Measurements from ENCODE around the gene GTF2A1L. TPM values are rescaled to one million over a fixed set of nuclear protein-coding genes. Genes with fewer than 3 reads are reported as not detected.

The GTF2A1L gene
- total RNA-seq, 2 donors from 2014 or later = 1.5 TPM; not detected in 1

- no peaks in the 10 kb centered on the region for H3K27me3 ChIP-seq
- no peak overlapping the region for H3K27ac ChIP-seq
- DNase-seq = no peak
- H3K4me3 ChIP-seq = no peak overlapping the region
- H3K9me3 ChIP-seq = no peaks in the 10 kb centered on the region
- H3K9ac ChIP-seq (ENCODE audit: low read depth in 2 of 2, low read length in 2 of 2) = no peak overlapping the region
- TF ChIP-seq CTCF (IDR thresholded peaks at IDR 0.05) = no peak
- H3K36me3 ChIP-seq = no peaks in the 10 kb centered on the region
- intact Hi-C loops (cut with DNase I) = no loop called here
- no peaks in the 10 kb centered on the region for H3K4me1 ChIP-seq
Measured at GRCh38 chr2:48624696-48625095, 7.0 kb downstream of the GTF2A1L start.

- no peaks in the 10 kb centered on the region for H3K9me3 ChIP-seq
- H3K4me3 ChIP-seq = no peak overlapping the region
- no peak overlapping the region for H3K27ac ChIP-seq
- no peaks in the 10 kb centered on the region for H3K36me3 ChIP-seq
- no peak overlapping the region for H3K9ac ChIP-seq (ENCODE audit: low read depth in 2 of 2, low read length in 2 of 2)
- intact Hi-C loops (cut with DNase I) = no loop called here
- no peaks in the 10 kb centered on the region for H3K4me1 ChIP-seq
- DNase-seq = no peak
- no peaks in the 10 kb centered on the region for H3K27me3 ChIP-seq
- no peak for TF ChIP-seq CTCF (IDR thresholded peaks at IDR 0.05)
Measured at GRCh38 chr2:48626047-48626446, 8.4 kb downstream of the GTF2A1L start.

- Histone ChIP-seq H3K27me3 (no peaks in the 10 kb centered on the region), H3K9me3 (no peaks in the 10 kb centered on the region)
- no peak for DNase-seq
Measured at GRCh38 chr2:48633143-48633542, 15.5 kb downstream of the GTF2A1L start.

GRCh38 chr2:48635786-48636185 lies 18.1 kb downstream of the GTF2A1L start:
- intact Hi-C loops (cut with DNase I) = no loop called here
- no peak overlapping the region for H3K4me3 ChIP-seq
- DNase-seq = no peak
- H3K4me1 ChIP-seq = no peaks in the 10 kb centered on the region
- H3K27ac ChIP-seq = no peak overlapping the region
- H3K9ac ChIP-seq (ENCODE audit: low read depth in 2 of 2, low read length in 2 of 2) = no peak overlapping the region
- H3K9me3 ChIP-seq = no peaks in the 10 kb centered on the region
- H3K27me3 ChIP-seq = no peaks in the 10 kb centered on the region
- TF ChIP-seq CTCF (IDR thresholded peaks at IDR 0.05) = no peak
- no peaks in the 10 kb centered on the region for H3K36me3 ChIP-seq

More at GRCh38 chr2:48633143-48633542, 15.5 kb downstream of the GTF2A1L start:
- TF ChIP-seq CTCF (IDR thresholded peaks at IDR 0.05) = no peak
- intact Hi-C loops (cut with DNase I) = no loop called here
- Histone ChIP-seq H3K4me1 (no peaks in the 10 kb centered on the region), H3K27ac (no peak overlapping the region), H3K36me3 (no peaks in the 10 kb centered on the region), H3K9ac (ENCODE audit: low read depth in 2 of 2, low read length in 2 of 2) (no peak overlapping the region), H3K4me3 (no peak overlapping the region)

- intact Hi-C loops (cut with DNase I) = no loop called here
- no peaks in the 10 kb centered on the region for H3K4me1 ChIP-seq
- H3K27me3 ChIP-seq = no peaks in the 10 kb centered on the region
- no peak overlapping the region for H3K27ac ChIP-seq
- H3K9me3 ChIP-seq = no peaks in the 10 kb centered on the region
- no peak overlapping the region for H3K9ac ChIP-seq (ENCODE audit: low read depth in 2 of 2, low read length in 2 of 2)
- H3K36me3 ChIP-seq = no peaks in the 10 kb centered on the region
- no peak for DNase-seq
- no peak overlapping the region for H3K4me3 ChIP-seq
- TF ChIP-seq CTCF (IDR thresholded peaks at IDR 0.05) = no peak
Measured at GRCh38 chr2:48638261-48638660, 20.6 kb downstream of the GTF2A1L start.
